ENCODE data around the gene ANKRD55.

ANKRD55 gene

DNA sequence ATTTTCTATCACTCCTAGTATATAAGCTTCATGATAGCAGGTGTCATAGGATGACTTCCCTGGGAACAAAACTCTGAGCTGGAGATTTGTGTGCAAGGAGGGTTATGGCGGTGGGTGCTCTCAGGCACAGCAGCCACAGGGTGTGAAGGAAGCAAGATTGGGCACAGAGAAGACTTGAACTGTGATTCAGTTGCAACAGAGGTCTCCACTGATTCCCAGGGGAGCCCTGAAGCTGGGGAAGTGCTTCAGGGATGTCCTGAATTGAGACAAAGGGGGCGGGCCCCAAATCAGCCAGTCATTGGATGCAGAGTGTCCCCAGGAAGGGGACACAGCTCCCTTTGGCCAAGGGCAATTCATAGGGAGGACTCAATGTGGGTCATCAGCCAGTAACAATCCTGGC, 44.4 kb upstream of the ANKRD55 start:
- no peak overlapping the region for H3K27ac ChIP-seq (ENCODE audit: extremely low read depth, low read depth, low read length)
- TF ChIP-seq, protein P1, sequence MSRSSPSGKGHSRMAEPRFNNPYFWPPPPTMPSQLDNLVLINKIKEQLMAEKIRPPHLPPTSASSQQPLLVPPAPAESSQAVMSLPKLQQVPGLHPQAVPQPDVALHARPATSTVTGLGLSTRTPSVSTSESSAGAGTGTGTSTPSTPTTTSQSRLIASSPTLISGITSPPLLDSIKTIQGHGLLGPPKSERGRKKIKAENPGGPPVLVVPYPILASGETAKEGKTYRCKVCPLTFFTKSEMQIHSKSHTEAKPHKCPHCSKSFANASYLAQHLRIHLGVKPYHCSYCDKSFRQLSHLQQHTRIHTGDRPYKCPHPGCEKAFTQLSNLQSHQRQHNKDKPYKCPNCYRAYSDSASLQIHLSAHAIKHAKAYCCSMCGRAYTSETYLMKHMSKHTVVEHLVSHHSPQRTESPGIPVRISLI (tag by site-specific recombination; IDR thresholded peaks at IDR 0.05), result no peak
- TF ChIP-seq ZNF561 (tag by site-specific recombination; IDR thresholded peaks at IDR 0.05; ENCODE audit: borderline replicate concordance) (no peak), SCRT2 (tag by site-specific recombination; IDR thresholded peaks at IDR 0.05) (no peak), ZNF37A (tag by site-specific recombination; IDR thresholded peaks at IDR 0.05) (no peak), SP7 (tag by site-specific recombination; IDR thresholded peaks at IDR 0.05) (no peak), ZNF366 (tag by site-specific recombination; conservative IDR thresholded peaks at IDR 0.05) (no peak), MYNN (tag by site-specific recombination; IDR thresholded peaks at IDR 0.05; ENCODE audit: borderline replicate concordance) (no peak), TRIM28 (IDR thresholded peaks at IDR 0.05; ENCODE audit: borderline replicate concordance, low read length) (no peak), ZNF76 (tag by site-specific recombination; IDR thresholded peaks at IDR 0.05; ENCODE audit: borderline replicate concordance, low read depth) (no peak), ZBTB20 (tag by site-specific recombination; IDR thresholded peaks at IDR 0.05) (no peak), REPIN1 (tag by site-specific recombination; IDR thresholded peaks at IDR 0.05; ENCODE audit: low read depth) (no peak), ZNF23 (tag by site-specific recombination; IDR thresholded peaks at IDR 0.05; ENCODE audit: borderline replicate concordance) (no peak), ZNF138 (tag by site-specific recombination; IDR thresholded peaks at IDR 0.05; ENCODE audit: borderline replicate concordance) (no peak), ZNF121 (tag by site-specific recombination; IDR thresholded peaks at IDR 0.05) (no peak), ZNF416 (tag by site-specific recombination; IDR thresholded peaks at IDR 0.05) (no peak)
- TF ChIP-seq, protein P2, sequence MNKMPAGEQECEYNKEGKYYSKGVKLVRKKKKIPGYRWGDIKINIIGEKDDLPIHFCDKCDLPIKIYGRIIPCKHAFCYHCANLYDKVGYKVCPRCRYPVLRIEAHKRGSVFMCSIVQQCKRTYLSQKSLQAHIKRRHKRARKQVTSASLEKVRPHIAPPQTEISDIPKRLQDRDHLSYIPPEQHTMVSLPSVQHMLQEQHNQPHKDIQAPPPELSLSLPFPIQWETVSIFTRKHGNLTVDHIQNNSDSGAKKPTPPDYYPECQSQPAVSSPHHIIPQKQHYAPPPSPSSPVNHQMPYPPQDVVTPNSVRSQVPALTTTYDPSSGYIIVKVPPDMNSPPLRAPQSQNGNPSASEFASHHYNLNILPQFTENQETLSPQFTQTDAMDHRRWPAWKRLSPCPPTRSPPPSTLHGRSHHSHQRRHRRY (tag by site-specific recombination; IDR thresholded peaks at IDR 0.05), result no peak
- TF ChIP-seq, protein P3, sequence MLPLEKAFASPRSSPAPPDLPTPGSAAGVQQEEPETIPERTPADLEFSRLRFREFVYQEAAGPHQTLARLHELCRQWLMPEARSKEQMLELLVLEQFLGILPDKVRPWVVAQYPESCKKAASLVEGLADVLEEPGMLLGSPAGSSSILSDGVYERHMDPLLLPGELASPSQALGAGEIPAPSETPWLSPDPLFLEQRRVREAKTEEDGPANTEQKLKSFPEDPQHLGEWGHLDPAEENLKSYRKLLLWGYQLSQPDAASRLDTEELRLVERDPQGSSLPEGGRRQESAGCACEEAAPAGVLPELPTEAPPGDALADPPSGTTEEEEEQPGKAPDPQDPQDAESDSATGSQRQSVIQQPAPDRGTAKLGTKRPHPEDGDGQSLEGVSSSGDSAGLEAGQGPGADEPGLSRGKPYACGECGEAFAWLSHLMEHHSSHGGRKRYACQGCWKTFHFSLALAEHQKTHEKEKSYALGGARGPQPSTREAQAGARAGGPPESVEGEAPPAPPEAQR (tag by site-specific recombination; IDR thresholded peaks at IDR 0.05), result no peak
- TF ChIP-seq, protein P4, sequence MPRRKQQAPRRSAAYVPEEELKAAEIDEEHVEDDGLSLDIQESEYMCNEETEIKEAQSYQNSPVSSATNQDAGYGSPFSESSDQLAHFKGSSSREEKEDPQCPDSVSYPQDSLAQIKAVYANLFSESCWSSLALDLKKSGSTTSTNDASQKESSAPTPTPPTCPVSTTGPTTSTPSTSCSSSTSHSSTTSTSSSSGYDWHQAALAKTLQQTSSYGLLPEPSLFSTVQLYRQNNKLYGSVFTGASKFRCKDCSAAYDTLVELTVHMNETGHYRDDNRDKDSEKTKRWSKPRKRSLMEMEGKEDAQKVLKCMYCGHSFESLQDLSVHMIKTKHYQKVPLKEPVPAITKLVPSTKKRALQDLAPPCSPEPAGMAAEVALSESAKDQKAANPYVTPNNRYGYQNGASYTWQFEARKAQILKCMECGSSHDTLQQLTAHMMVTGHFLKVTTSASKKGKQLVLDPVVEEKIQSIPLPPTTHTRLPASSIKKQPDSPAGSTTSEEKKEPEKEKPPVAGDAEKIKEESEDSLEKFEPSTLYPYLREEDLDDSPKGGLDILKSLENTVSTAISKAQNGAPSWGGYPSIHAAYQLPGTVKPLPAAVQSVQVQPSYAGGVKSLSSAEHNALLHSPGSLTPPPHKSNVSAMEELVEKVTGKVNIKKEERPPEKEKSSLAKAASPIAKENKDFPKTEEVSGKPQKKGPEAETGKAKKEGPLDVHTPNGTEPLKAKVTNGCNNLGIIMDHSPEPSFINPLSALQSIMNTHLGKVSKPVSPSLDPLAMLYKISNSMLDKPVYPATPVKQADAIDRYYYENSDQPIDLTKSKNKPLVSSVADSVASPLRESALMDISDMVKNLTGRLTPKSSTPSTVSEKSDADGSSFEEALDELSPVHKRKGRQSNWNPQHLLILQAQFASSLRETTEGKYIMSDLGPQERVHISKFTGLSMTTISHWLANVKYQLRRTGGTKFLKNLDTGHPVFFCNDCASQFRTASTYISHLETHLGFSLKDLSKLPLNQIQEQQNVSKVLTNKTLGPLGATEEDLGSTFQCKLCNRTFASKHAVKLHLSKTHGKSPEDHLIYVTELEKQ (tag by site-specific recombination; IDR thresholded peaks at IDR 0.05; ENCODE audit: borderline replicate concordance), result no peak
- TF ChIP-seq, protein P5, sequence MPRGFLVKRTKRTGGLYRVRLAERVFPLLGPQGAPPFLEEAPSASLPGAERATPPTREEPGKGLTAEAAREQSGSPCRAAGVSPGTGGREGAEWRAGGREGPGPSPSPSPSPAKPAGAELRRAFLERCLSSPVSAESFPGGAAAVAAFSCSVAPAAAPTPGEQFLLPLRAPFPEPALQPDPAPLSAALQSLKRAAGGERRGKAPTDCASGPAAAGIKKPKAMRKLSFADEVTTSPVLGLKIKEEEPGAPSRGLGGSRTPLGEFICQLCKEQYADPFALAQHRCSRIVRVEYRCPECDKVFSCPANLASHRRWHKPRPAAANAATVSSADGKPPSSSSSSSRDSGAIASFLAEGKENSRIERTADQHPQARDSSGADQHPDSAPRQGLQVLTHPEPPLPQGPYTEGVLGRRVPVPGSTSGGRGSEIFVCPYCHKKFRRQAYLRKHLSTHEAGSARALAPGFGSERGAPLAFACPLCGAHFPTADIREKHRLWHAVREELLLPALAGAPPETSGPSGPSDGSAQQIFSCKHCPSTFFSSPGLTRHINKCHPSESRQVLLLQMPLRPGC (tag by site-specific recombination; IDR thresholded peaks at IDR 0.05), result no peak
- TF ChIP-seq, protein P6, sequence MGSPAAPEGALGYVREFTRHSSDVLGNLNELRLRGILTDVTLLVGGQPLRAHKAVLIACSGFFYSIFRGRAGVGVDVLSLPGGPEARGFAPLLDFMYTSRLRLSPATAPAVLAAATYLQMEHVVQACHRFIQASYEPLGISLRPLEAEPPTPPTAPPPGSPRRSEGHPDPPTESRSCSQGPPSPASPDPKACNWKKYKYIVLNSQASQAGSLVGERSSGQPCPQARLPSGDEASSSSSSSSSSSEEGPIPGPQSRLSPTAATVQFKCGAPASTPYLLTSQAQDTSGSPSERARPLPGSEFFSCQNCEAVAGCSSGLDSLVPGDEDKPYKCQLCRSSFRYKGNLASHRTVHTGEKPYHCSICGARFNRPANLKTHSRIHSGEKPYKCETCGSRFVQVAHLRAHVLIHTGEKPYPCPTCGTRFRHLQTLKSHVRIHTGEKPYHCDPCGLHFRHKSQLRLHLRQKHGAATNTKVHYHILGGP (tag by site-specific recombination; IDR thresholded peaks at IDR 0.05), result no peak
- no peaks in the 10 kb centered on the region for H3K4me1 ChIP-seq (ENCODE audit: control insufficient read depth, insufficient read depth, low read length)
- CTCF ChIA-PET, result interaction anchor here (0.7 to 2.0 kb wide), 2 partner anchors 300 to 561 kb away, joined by 4 read pairs; no protein-coding TSS in a partner anchor
- H3K9me3 ChIP-seq (ENCODE audit: control insufficient read depth, insufficient read depth, low read depth, low read length), result no peaks in the 10 kb centered on the region
- no peaks in the 10 kb centered on the region for H3K36me3 ChIP-seq (ENCODE audit: control insufficient read depth in 2 of 2, insufficient read depth in 1 of 2, low read length in 2 of 2)
- POLR2A ChIA-PET, result no interaction called here
- H3K4me3 ChIP-seq (ENCODE audit: low read depth, low read length), result no peak overlapping the region

All from HEK293 (cell line).